Measurements from ENCODE around the gene CD200R1.

DNA sequence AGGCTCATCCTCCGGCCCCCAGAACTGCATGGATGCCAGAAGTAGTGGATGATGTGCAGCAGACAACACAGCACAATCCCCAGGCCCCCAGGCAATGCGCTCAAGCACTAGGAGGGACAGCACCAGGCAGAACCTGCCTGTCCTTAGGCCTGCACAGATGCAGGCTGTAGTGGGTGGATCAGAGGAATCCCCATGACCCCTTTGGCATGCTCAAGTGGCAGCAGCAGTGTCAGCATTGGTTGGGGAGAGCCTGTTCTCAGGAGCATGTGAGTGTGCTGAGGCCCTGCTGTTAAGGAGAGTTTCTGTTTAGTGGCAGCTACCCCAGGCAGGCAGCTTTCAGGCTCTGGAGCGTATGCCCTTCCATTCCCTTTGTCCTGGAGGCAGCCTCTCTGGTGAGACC lies 103.2 kb downstream of the CD200R1 start:
- TF ChIP-seq, protein P1, sequence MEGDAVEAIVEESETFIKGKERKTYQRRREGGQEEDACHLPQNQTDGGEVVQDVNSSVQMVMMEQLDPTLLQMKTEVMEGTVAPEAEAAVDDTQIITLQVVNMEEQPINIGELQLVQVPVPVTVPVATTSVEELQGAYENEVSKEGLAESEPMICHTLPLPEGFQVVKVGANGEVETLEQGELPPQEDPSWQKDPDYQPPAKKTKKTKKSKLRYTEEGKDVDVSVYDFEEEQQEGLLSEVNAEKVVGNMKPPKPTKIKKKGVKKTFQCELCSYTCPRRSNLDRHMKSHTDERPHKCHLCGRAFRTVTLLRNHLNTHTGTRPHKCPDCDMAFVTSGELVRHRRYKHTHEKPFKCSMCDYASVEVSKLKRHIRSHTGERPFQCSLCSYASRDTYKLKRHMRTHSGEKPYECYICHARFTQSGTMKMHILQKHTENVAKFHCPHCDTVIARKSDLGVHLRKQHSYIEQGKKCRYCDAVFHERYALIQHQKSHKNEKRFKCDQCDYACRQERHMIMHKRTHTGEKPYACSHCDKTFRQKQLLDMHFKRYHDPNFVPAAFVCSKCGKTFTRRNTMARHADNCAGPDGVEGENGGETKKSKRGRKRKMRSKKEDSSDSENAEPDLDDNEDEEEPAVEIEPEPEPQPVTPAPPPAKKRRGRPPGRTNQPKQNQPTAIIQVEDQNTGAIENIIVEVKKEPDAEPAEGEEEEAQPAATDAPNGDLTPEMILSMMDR (IDR thresholded peaks at IDR 0.05) = no peak
- TF ChIP-seq POLR2A (IDR thresholded peaks at IDR 0.05) (no peak), POLR2AphosphoS5 (IDR thresholded peaks at IDR 0.05) (no peak)
